ENCODE measurements around the gene ATG2A. TPM values are rescaled to one million over a fixed set of nuclear protein-coding genes. Genes with fewer than 3 reads are reported as not detected.

Gene ATG2A
- total and polyA plus RNA-seq, 9 of the 15 experiments (the other 6 are each of a cell fraction or from before 2014, with no cell fraction given), result 0.25 to 45.9 (median 5.2) TPM

- TF ChIP-seq IRF9 (tag; IDR thresholded peaks at IDR 0.05) (no peak), MAFF (IDR thresholded peaks at IDR 0.05; ENCODE audit: low read length) (no peak), ZNF785 (CRISPR knock-in tag; IDR thresholded peaks at IDR 0.05) (no peak), GTF2B (IDR thresholded peaks at IDR 0.05; ENCODE audit: extremely low read depth, insufficient read length) (no peak), ZFX (CRISPR knock-in tag; IDR thresholded peaks at IDR 0.05) (no peak), ELF2 (CRISPR knock-in tag; IDR thresholded peaks at IDR 0.05) (no peak), CREB3 (tag; conservative IDR thresholded peaks at IDR 0.05; ENCODE audit: low read depth) (no peak), OTX1 (CRISPR knock-in tag; IDR thresholded peaks at IDR 0.05) (no peak), FOXA3 (CRISPR knock-in tag; conservative IDR thresholded peaks at IDR 0.05 in 1 of 2, IDR thresholded peaks at IDR 0.05 in 1 of 2) (peak in 1 of 2 experiments; percentile 55; a peak in 1 of 4 replicates), E2F3 (CRISPR knock-in tag; IDR thresholded peaks at IDR 0.05) (no peak), MCM3 (IDR thresholded peaks at IDR 0.05) (no peak)
- TF ChIP-seq, protein P1, sequence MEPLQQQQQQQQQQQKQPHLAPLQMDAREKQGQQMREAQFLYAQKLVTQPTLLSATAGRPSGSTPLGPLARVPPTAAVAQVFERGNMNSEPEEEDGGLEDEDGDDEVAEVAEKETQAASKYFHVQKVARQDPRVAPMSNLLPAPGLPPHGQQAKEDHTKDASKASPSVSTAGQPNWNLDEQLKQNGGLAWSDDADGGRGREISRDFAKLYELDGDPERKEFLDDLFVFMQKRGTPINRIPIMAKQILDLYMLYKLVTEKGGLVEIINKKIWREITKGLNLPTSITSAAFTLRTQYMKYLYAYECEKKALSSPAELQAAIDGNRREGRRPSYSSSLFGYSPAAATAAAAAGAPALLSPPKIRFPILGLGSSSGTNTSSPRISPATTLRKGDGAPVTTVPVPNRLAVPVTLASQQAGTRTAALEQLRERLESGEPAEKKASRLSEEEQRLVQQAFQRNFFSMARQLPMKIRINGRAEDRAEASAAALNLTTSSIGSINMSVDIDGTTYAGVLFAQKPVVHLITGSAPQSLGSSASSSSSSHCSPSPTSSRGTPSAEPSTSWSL (CRISPR knock-in tag; IDR thresholded peaks at IDR 0.05; ENCODE audit: borderline replicate concordance), result no peak
- TF ChIP-seq, protein P2, sequence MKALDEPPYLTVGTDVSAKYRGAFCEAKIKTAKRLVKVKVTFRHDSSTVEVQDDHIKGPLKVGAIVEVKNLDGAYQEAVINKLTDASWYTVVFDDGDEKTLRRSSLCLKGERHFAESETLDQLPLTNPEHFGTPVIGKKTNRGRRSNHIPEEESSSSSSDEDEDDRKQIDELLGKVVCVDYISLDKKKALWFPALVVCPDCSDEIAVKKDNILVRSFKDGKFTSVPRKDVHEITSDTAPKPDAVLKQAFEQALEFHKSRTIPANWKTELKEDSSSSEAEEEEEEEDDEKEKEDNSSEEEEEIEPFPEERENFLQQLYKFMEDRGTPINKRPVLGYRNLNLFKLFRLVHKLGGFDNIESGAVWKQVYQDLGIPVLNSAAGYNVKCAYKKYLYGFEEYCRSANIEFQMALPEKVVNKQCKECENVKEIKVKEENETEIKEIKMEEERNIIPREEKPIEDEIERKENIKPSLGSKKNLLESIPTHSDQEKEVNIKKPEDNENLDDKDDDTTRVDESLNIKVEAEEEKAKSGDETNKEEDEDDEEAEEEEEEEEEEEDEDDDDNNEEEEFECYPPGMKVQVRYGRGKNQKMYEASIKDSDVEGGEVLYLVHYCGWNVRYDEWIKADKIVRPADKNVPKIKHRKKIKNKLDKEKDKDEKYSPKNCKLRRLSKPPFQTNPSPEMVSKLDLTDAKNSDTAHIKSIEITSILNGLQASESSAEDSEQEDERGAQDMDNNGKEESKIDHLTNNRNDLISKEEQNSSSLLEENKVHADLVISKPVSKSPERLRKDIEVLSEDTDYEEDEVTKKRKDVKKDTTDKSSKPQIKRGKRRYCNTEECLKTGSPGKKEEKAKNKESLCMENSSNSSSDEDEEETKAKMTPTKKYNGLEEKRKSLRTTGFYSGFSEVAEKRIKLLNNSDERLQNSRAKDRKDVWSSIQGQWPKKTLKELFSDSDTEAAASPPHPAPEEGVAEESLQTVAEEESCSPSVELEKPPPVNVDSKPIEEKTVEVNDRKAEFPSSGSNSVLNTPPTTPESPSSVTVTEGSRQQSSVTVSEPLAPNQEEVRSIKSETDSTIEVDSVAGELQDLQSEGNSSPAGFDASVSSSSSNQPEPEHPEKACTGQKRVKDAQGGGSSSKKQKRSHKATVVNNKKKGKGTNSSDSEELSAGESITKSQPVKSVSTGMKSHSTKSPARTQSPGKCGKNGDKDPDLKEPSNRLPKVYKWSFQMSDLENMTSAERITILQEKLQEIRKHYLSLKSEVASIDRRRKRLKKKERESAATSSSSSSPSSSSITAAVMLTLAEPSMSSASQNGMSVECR (CRISPR knock-in tag; IDR thresholded peaks at IDR 0.05), result no peak
- TF ChIP-seq, protein P3, sequence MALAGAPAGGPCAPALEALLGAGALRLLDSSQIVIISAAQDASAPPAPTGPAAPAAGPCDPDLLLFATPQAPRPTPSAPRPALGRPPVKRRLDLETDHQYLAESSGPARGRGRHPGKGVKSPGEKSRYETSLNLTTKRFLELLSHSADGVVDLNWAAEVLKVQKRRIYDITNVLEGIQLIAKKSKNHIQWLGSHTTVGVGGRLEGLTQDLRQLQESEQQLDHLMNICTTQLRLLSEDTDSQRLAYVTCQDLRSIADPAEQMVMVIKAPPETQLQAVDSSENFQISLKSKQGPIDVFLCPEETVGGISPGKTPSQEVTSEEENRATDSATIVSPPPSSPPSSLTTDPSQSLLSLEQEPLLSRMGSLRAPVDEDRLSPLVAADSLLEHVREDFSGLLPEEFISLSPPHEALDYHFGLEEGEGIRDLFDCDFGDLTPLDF (CRISPR knock-in tag; IDR thresholded peaks at IDR 0.05), result no peak
- TF ChIP-seq, protein P4, sequence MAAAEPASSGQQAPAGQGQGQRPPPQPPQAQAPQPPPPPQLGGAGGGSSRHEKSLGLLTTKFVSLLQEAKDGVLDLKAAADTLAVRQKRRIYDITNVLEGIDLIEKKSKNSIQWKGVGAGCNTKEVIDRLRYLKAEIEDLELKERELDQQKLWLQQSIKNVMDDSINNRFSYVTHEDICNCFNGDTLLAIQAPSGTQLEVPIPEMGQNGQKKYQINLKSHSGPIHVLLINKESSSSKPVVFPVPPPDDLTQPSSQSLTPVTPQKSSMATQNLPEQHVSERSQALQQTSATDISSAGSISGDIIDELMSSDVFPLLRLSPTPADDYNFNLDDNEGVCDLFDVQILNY (CRISPR knock-in tag; IDR thresholded peaks at IDR 0.05), result no peak
- TF ChIP-seq, protein P5, sequence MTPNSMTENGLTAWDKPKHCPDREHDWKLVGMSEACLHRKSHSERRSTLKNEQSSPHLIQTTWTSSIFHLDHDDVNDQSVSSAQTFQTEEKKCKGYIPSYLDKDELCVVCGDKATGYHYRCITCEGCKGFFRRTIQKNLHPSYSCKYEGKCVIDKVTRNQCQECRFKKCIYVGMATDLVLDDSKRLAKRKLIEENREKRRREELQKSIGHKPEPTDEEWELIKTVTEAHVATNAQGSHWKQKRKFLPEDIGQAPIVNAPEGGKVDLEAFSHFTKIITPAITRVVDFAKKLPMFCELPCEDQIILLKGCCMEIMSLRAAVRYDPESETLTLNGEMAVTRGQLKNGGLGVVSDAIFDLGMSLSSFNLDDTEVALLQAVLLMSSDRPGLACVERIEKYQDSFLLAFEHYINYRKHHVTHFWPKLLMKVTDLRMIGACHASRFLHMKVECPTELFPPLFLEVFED (CRISPR knock-in tag; conservative IDR thresholded peaks at IDR 0.05), result no peak
These were observed 620 bp upstream of the ATG2A start (continued) for GRCh38 chr11:64917663-64917995.

Data from K562 (cell line).